HUES48 (cell line): ENCODE data around the gene DEFB126.
"Not testable (repeated sequence)": the region's sequence is repeated elsewhere in the genome, so short reads cannot be mapped to it uniquely, and the experiment has no call there.

Experiments
- H3K27ac ChIP-seq: one replicate; pipeline ENCODE4 v1.7.0; 2013; ENCODE audit warnings: low read depth, low read length, inconsistent platforms
- H3K27me3 ChIP-seq: 2 replicates; pipeline ENCODE4 v1.6.1; 2013; ENCODE audit warnings: mild to moderate bottlenecking, low read length; ENCODE audit not compliant: control insufficient read depth, insufficient read depth
- H3K36me3 ChIP-seq: 2 replicates; pipeline ENCODE4 v1.6.1; 2013; ENCODE audit warnings: low read length; ENCODE audit not compliant: control insufficient read depth, insufficient read depth
- H3K4me1 ChIP-seq: 2 replicates; pipeline ENCODE4 v1.6.1; 2013; ENCODE audit warnings: mild to moderate bottlenecking, low read length; ENCODE audit not compliant: control insufficient read depth, insufficient read depth
- H3K4me3 ChIP-seq: 2 replicates; pipeline ENCODE4 v1.5.1; 2013; ENCODE audit warnings: mild to moderate bottlenecking, low read depth, low read length
- H3K9ac ChIP-seq: 2 replicates; pipeline ENCODE4 v1.6.1; 2013; ENCODE audit warnings: mild to moderate bottlenecking, low read depth, low read length, moderate library complexity
- H3K9me3 ChIP-seq: 2 replicates; pipeline ENCODE4 v1.6.1; 2013; ENCODE audit warnings: low read length; ENCODE audit not compliant: control insufficient read depth, insufficient read depth

DEFB126 gene, protein sequence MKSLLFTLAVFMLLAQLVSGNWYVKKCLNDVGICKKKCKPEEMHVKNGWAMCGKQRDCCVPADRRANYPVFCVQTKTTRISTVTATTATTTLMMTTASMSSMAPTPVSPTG

GRCh38 chr20:142290-142689, at the start of gene DEFB126:
Gene DEFB126 (plus strand): TSS chr20:142590. CDS start chr20:142629, 39 bp downstream.
- Histone ChIP-seq H3K4me1 (no peaks in the 10 kb centered on the region), H3K4me3 (no peak within 1 kb of the TSS), H3K27ac (no peak within 1 kb of the TSS), H3K9me3 (peaks cover 66% of the 10 kb centered on the region), H3K9ac (no peak within 1 kb of the TSS), H3K36me3 (no peaks in the 10 kb centered on the region), H3K27me3 (no peaks in the 10 kb centered on the region)

GRCh38 chr20:93641-94040, 48.7 kb upstream of the DEFB126 start:
- H3K9ac ChIP-seq, result no peak overlapping the region
- no peaks in the 10 kb centered on the region for H3K4me1 ChIP-seq
- H3K36me3 ChIP-seq, result no peaks in the 10 kb centered on the region
- no peak overlapping the region for H3K27ac ChIP-seq
- no peak overlapping the region for H3K4me3 ChIP-seq
- no peaks in the 10 kb centered on the region for H3K27me3 ChIP-seq
- H3K9me3 ChIP-seq, result peaks cover 62% of the 10 kb centered on the region

- no peaks in the 10 kb centered on the region for H3K36me3 ChIP-seq
- no peak overlapping the region for H3K4me3 ChIP-seq
- H3K4me1 ChIP-seq, result no peaks in the 10 kb centered on the region
- H3K9ac ChIP-seq, result no peak overlapping the region
- no peaks in the 10 kb centered on the region for H3K27me3 ChIP-seq
- no peak overlapping the region for H3K27ac ChIP-seq
- H3K9me3 ChIP-seq, result peaks cover 65% of the 10 kb centered on the region
Observed at GRCh38 chr20:95215-95614, 47.2 kb upstream of the DEFB126 start.

DNA sequence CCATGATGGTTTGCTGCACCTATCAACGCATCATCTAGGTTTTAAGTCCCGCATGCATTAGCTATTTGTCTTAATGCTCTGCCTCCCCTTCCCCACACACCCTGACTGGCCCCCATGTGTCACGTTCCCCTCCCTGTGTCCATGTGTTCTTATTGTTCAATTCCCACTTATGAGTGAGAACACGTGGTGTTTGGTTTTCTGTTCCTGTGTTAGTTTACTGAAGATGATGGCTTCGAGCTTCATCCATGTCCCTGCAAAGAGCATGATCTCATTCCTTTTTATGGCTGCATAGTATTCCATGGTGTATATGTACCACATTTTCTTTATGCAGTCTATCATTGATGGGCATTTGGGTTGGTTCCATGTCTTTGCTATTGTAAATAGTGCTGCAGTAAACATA, 44.7 kb upstream of the DEFB126 start:
- not testable (repeated sequence) for H3K9ac ChIP-seq, H3K27me3 ChIP-seq, H3K27ac ChIP-seq, H3K4me3 ChIP-seq, H3K36me3 ChIP-seq, H3K4me1 ChIP-seq
- peaks cover 64% of the 10 kb centered on the region for H3K9me3 ChIP-seq

DNA sequence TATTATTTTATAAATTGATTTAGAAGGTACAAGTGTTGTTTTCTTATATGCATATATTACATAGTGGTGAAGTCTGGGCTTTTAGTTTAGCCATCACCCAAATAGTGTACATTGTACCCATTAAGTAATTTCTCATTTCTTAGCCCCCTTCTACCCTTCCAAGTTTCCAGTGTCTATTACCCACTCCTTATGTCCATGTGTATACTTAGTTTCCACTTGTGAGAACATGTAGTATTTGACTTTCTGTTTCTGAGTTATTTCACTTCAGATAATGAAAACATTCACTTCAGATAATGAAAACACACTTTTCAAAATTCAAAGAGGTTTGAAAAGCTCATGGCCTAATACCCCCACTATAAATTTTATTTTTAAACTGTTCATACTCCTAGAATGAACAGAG, 40.4 kb upstream of the DEFB126 start:
- peaks cover 66% of the 10 kb centered on the region for H3K9me3 ChIP-seq
- H3K9ac ChIP-seq, result no peak overlapping the region
- no peaks in the 10 kb centered on the region for H3K4me1 ChIP-seq
- H3K27me3 ChIP-seq, result no peaks in the 10 kb centered on the region
- no peak overlapping the region for H3K4me3 ChIP-seq
- H3K36me3 ChIP-seq, result no peaks in the 10 kb centered on the region
- no peak overlapping the region for H3K27ac ChIP-seq

- Histone ChIP-seq H3K4me3 (no peak overlapping the region), H3K27ac (no peak overlapping the region), H3K9me3 (peaks cover 75% of the 10 kb centered on the region), H3K27me3 (no peaks in the 10 kb centered on the region), H3K9ac (no peak overlapping the region), H3K4me1 (no peaks in the 10 kb centered on the region), H3K36me3 (no peaks in the 10 kb centered on the region)
Observed at GRCh38 chr20:103456-103855, 38.9 kb upstream of the DEFB126 start.

GRCh38 chr20:112396-112795, 30.0 kb upstream of the DEFB126 start:
- Histone ChIP-seq H3K27me3 (no peaks in the 10 kb centered on the region), H3K4me3 (no peak overlapping the region), H3K9ac (no peak overlapping the region), H3K36me3 (no peaks in the 10 kb centered on the region), H3K4me1 (no peaks in the 10 kb centered on the region), H3K27ac (no peak overlapping the region), H3K9me3 (peaks cover 82% of the 10 kb centered on the region)

GRCh38 chr20:117518-117917, 24.9 kb upstream of the DEFB126 start:
- H3K9me3 ChIP-seq, result peaks cover 88% of the 10 kb centered on the region
- H3K27me3 ChIP-seq, result no peaks in the 10 kb centered on the region
- no peak overlapping the region for H3K9ac ChIP-seq
- H3K27ac ChIP-seq, result no peak overlapping the region
- no peak overlapping the region for H3K4me3 ChIP-seq
- no peaks in the 10 kb centered on the region for H3K36me3 ChIP-seq
- H3K4me1 ChIP-seq, result no peaks in the 10 kb centered on the region

DNA sequence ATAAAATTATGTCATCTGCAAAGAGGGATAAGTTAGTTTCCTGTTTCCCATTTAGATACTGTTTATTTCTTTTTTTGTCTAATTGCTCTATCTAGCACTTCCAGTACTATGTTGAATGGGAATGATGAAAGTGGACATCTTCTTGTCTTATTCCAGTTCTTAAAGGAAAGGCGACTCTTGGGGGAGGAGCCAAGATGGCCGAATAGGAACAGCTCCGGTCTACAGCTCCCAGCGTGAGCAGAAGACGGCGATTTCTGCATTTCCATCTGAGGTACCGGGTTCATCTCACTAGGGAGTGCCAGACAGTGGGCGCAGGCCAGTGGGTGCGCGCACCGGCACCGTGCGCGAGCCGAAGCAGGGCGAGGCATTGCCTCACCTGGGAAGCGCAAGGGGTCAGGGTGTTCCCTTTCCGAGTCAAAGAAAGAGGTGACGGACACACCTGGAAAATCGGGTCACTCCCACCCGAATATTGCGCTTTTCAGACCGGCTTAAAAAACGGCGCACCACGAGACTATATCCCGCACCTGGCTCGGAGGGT, 12.5 kb upstream of the DEFB126 start:
- not testable (repeated sequence) for H3K27ac ChIP-seq, H3K9ac ChIP-seq, H3K4me1 ChIP-seq, H3K4me3 ChIP-seq, H3K36me3 ChIP-seq, H3K27me3 ChIP-seq
- peaks cover 30% of the 10 kb centered on the region for H3K9me3 ChIP-seq

DNA sequence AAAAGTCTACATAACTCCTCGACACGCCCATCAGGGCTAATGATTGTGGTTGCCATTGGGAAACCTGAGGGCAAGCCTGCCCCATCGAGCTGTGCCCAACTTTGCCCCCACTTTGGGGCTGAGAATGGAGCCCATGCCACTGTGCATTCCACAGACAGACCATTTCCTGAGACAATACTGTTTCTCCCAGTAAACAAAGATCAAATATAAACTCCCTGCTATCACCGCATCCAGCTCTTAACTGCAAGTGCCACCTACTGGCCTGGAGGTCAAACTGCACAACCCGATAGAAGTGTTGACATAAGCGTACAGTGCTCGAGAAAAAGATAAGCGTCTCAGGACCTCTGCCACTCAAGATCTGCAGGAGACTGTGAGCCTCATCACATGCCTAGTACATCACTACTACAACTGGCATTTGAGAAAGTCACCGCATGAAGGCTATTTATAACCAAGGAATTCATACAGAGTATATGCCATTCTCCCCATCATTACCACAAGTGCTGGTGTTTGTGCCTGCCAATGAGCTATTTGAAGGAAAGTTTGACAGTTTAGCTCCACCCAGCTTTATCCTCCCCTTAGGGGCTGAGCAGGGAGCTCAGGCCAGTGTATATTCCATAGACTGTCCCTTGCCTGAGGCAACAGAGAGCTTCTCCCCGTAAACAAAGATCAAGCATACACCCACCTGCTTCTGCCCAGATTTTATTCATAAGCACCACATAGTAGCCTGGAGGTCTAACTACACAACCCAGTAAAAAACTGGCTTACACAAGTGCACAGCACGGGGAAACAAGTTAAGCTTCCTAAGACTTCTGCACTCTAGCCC, 4.5 kb upstream of the DEFB126 start:
- Histone ChIP-seq H3K4me3 (peak overlapping the region; percentile 13; the same call in 1 of the 2 replicates), H3K27me3 (no peaks in the 10 kb centered on the region), H3K27ac (no peak overlapping the region), H3K9me3 (peaks cover 46% of the 10 kb centered on the region), H3K4me1 (no peaks in the 10 kb centered on the region), H3K9ac (no peak overlapping the region), H3K36me3 (no peaks in the 10 kb centered on the region)

DNA sequence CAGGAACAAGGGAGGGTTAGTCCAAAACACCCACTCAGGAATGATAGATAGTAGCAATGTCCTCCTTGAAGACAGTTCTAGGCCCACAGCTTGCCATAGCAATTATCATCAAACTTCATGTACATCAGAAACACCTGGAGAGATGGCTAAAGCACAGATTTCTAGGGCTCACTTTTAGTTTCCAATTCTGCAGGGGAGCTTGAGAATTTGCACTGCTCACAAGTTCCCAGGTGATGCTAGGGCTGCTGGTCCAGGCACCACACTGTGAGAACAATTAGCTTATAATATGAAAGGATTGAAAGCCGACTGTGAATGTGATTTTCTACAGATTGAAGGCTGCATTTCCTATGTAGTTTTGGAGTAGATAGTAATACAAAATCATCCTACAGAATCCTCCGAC, 3.5 kb downstream of the DEFB126 start:
- no peaks in the 10 kb centered on the region for H3K36me3 ChIP-seq
- H3K4me3 ChIP-seq, result no peak overlapping the region
- H3K9me3 ChIP-seq, result peaks cover 73% of the 10 kb centered on the region

More for the DNA sequence above, 3.5 kb downstream of the DEFB126 start:
- H3K9ac ChIP-seq, result no peak overlapping the region
- no peaks in the 10 kb centered on the region for H3K27me3 ChIP-seq
- H3K4me1 ChIP-seq, result no peaks in the 10 kb centered on the region
- no peak overlapping the region for H3K27ac ChIP-seq
